Activated T-helper 1 cell treated with anti-CD3 and anti-CD28 coated beads, Interleukin-2, amount 50 U/mL, for 16 hours (primary cell): ENCODE data around the gene ANKRD44.

Experiments
- DNase-seq, 2 donors: peaks; one replicate each; pipeline ENCODE4 v3.0.0-alpha.2; 2020; ENCODE audit warnings: low read depth in 1 of 2, low spot score in 1 of 2

Gene ANKRD44

DNA sequence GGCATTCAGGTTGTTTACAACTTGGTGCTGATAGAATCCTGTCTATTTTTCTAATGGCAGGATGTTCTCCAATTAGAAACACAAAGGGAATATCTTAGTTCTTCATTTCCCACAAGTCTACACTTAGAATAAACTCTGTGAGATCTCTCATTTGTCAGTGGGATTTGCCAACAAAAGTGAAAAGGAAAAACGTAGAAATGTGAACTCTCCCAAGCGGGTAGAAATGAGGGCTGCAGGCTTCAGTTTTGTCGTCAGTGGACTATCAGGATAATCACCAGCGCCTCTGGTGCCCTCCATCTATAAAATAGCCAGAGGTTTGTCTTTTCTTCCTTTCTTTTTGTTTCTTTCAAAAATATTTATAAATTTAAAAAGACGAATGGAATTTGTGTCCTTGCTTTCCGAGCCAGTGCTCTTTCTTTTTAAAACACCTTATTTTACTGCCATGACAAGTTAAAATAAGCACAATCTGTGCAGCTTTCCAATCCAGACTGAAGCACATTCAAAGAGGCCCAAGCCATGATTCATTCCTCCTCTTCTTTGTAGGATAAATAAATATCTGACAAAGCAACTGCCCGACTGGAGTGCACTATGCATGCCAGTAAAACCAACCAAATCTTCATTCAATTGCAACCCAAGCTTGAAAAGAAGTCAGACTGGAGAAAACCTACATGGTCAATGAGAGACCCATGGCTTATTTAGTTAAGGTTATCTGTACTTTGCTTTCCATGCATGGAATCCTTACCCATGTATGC is 185.8 kb downstream of the ANKRD44 start:
- DNase-seq, result no peak

DNA sequence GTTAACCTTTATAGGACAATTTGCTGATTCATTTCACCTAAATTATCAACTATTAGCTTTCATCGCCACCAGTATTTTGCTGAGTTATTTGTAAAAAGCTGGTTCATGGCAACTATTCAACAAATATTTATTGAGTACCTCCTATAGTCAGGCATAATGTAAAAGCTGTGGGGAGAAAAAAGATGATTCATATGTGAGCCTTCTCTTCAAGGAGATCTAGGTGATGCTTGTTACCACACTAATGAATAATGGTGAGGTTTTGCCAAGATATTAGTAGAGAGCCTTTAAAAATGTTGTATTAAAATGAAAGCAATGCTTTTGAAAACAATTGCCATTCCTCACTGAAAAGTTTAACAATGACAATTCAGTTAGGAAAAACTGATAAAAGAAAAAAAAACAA is 187.8 kb downstream of the ANKRD44 start:
- DNase-seq, result no peak

DNA sequence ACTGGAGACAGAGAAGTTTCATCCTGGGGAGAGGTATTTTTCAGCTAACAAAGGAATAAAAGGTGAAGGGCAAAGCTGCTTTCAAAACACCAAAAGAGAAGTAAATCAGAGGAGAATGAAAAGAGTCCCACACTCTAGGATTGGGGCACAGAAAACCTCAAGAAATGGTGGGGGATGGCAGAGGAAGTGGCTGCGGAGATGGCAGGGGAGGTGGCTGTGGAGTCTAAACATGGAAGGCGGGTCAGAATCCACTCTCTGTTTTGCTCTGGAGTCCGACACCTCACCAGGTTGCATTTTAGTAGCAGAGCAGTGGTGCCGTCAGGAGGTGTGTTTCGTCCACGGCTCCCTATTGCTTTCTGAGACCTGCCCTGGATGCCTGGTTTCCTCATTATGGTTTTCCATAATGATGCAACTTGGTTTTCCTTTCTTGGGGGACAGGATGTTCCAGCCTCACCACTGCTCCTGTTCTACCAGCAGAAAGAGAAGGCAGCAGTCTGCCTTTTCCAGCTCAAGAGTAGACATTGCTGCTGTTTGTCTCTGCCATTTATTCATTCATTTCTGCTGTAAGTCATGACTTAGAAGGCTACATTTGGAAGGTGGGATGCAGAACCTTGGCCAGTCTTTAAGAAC is 188.7 kb downstream of the ANKRD44 start:
- no peak for DNase-seq

DNA sequence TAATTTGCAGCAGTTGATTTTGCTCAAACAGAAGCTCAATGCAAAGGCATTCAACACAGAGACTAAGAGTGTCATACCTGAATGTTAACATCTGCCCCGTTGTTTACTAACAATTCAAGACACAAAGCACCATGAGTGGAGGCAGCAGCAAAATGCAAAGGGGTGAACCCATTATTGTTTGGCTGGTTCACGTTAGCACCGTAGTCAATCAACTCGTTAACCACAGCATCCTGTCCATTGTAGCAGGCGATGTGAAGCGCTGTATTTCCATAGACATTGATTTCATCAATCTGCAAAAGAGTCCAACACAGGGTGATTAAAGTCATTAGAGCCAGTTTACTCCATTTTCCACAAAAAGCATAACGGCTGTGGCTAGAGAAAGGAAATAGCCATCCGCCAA is 189.3 kb downstream of the ANKRD44 start:
- no peak for DNase-seq

DNA sequence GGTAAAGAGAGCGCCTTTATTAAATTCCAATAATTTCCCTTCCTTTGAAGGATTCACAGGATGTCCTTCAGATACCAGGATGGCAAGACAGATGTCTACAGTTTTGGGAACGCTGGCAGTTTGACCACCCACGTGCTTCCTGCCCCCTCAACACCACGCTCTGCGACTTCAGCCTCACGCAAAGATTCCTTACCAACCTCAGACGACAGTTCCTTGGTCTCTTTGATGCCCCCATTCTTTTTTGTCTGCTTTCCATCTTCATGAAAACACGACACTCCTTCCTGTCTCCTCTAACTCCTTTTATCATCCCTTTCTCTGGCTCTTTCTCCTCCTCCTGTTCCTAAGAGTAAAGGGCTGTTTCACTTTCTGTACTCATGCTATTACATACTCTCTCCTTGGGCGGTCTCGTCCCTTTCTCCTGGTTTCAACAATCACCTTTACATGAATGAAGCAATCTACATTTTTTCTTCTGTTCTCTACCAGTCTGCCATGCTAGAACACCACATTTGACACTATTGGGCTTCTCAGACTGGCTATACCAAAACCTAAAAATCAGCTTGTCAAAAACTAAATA is 194.2 kb downstream of the ANKRD44 start:
- DNase-seq, result no peak

DNA sequence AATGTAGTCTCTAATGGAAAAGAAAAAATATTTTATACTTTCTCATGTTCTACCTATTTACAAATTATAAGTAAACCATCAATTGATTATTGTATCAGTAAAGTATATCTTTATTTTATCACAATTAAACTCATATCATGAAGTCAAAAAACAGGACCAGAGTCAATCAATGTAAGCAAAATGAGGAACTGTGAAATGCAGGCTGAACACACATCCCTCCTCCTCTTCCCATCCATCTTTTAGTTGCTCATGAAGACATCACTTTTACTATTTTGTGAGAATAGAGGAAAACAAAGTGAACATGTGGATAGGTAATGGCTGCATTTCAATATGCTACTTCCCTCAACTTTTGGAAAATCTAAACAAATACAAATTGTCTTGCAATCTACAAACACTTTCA is 195.3 kb downstream of the ANKRD44 start:
- DNase-seq, result no peak

DNA sequence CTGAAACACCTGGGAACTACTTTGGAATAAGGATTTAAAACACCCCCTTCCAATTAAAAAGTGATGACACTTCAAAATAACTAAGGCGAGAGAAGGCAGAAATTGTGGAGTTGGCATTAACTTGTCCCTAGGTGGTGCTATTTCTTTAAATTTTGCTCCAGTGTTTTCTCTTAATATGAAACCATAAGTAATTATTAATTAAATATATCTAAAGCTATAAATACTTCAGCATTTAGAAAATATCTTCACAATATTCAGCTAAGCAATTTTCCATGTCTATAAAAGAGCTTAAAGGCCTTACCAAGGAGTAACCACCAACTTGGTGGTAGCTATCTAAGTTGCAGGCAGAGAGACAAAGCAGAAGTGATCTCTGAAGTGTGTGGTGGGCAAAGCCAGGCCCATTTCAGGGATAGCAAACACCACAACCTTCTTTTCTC is 197.3 kb downstream of the ANKRD44 start:
- no peak for DNase-seq

DNA sequence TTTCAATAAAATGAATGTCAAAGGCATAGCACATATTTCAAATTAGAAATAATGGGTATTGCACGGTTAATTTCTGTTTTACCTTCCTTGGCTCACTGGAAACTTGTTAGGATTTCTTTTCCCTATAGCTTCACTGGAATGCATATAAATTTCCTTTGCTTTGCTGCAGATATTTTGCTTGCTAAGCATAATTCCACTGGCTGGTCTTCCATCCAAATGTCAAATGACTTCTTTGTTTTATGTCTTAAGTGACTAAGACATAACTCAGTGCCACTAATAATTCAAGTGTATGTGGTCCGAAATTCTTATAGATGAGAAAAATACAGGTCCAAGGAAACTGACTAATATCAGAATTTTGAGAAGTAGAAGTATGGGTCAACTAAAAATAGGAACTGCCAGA is 201.3 kb downstream of the ANKRD44 start:
- DNase-seq, result no peak

DNA sequence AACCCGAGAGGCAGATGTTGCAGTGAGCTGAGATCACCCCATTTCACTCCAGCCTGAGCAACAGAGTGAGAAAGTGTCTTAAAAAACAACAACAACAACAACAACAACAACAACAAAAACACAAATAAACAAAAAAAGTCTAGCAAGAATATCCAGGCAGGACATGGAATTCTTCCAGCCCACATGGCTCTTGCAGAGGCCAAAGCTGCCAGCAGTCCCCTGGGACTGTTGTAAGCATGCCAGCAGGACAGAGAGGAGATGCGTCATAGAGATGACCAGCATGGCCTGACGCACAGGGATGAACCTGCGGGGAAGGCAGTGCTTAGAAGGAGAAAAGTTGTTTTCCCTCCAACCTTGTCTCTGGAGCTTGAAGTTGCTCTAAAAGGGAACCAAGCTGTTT is 201.8 kb downstream of the ANKRD44 start:
- no peak for DNase-seq

DNA sequence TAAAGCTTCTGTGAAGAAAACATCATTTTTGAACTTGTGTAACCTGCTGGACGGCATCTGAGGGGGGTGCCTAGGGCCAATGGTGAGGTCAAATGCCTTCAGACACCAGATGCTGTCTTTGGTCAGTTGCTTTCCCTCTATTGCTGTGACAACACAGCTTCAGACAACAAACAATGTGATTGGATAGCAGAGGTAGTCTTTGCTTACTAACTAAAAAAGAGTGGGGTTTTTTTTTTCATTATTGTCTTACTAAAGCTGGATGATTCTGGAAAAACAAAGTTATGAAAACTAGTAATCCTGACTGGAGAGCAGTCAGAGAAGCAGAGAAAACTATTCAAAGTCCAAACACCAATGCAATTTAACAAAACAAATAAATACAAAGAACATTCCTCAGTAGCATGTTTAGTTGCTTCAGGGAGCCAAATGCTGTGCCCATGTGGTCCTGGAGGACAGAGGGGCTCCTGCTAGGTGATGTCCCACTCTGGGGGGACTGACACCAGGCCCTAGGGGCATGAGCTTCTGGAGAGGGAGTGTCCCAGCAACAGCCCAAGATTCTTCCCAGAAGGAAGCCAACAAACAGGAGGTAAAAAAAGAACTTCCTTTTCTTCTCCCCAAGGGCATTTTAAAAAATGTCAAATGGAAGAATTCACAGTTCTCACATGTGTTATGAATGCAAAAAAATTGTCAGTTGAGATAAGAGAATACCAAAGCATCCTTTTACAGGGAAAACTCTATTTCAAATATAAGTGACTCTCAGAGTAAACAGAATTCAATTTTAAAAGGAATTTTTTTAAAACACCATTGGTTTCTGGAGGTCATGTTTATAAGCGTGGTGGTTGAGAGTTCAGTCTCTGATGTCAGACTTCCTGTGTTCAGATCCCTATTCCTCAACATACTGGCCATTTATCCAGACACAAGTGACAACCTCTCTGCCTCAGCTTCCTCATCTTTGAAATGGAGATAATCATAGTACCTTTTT is 203.0 kb downstream of the ANKRD44 start:
- no peak for DNase-seq

DNA sequence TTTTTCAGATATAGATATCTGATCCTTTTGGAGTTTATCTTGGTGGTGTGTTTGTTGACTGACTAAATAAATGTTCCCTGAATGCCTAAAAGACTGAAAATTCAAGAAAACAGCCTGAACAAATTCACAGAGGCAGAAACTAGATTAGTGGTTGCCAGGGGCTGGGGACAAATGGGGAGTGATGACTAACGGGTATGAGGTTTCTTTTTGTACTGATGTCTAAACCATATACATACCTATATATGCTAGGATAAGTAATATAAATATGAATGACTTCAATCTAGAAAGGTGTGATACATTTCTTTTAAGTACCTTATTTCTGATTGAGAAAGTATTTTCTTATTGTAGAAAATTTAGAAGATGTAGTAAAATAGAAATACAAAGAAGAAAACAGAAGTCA is 207.2 kb downstream of the ANKRD44 start:
- DNase-seq, result no peak

DNA sequence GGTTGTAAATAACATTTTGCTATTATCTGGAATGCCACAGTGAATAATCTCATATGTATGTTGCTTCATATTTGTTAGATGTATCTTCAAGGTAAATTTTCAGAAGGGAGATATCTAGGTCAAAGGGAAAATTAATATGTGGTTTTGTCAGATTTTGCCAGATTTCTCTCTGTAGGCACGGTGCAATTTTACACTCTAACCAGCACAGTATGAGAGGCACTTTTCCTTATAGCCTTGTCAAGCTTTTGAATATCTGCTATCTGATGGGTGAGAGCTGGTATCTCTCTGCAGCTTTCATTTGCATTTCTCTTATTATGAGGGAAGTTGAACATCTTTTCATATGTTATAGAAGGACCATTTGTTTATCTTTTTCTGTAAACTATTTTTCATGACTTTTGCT is 208.3 kb downstream of the ANKRD44 start:
- no peak for DNase-seq

DNA sequence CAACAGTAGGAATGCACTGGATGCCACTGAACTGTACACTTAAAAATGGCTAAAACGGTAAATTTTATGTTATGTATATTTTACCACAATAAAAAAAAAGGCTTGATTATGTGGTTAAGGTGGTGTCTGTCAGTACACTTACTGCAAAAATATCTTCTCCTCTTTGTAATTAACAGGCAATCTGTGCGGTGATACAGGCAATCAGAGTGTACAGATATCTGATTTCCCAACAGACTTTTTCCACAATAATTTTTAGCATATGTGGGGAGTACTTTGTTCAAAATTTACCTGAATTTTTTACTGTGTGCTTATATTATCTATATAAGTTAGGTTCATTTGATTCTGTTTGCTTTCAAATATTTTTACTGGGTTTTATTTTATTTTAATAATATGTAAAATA is 209.1 kb downstream of the ANKRD44 start:
- no peak for DNase-seq

DNA sequence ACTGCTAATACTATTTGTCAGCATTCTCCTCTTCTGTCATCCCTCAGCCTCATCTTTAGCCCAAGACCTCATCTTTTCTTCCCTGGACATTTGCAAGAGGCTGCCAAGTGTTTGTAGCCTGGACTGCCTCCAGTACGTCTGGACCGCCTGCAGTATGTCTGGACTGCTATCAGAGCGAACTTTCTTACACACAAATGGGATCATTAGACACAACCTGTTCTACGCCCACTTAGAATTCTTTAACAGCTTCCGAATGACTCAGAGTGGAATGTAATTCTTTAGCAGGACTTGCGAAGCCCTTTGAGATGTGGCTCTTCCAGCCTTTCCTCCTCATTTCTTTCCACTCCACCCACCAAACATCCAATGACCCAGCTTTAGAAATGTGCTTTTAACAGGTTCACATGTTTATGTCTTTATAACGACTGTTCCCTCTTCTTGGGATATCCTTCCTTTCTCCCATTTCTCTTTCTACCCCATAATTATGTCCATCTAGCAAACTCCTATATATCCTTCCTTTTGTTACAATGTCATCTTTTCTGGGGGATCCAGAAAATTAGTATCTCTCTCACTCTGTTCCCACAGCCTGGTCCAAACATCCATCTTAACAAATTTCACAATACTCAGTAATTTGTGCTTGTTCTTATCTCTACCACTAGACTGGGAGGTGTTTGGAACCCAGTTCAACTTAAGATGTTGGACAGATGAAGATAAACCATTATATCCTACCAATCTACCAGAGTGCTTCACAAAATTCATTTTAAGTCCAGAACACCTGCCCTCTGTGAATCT is 212.8 kb downstream of the ANKRD44 start:
- DNase-seq, result no peak

DNA sequence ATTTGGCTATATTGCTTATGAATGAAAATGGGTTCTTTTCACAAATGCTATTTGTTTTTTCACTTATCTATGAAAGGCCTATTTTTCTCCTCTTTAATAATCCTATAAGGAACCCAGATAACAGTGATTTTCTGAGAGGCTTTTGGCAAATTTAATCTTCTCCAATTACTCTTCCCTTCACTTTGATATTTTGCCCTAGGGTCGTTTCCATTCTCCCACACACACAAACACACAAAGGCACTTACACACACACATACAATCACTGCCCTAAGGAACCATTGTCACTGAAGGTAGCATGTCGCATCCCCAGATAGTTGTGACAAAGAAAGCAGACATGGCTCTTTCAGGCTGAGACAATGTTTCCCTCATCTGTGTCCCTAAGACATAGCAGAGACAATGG is 213.9 kb downstream of the ANKRD44 start:
- no peak for DNase-seq

DNA sequence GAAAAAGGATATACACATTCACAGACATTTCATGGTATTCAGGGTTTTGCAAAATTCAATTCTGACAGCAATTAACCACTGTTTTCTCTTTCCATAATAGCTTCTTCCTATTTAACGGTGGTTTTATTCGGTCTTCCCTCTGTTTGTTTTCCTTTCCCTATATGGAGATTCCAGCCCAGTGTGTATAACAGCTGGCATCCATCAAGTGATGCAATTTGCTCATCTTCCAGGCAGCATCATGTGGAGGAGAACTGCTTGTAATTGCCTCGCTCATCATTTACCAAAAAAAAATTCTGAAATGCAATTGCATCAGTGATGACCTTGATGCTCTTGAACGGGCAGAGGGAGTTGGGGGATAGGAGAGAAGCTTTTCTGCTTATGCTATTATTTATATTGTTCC is 218.1 kb downstream of the ANKRD44 start:
- DNase-seq, result no peak

DNA sequence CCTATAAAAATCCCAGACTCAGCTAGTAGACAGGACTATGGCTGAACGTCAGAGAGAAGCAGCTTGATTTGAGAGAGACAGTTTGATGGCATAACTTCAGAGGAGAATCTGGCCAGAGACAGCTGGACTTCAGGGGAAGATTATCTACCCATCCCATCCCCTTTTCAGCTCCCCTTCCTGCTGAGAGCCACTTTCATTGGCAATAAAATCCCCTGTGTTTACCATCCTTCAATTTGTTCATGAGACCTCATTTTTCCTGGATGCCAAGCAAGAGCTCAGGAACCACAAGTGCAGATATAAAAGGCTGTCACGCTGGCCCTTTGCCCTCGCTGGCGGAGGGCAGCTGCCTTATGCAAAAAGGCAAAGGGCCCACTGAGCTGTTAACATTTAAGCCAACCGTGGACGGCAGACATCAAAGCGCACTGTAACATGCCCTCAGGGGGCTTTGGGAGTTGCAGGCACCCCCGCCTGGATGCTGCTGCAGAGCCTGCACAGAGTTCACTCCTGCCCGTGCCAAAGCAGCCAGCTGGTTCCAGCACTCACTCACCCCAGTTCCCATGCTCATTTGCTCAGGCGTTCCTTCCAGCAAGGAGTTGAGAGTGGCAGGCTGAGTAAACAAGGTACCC is 219.7 kb downstream of the ANKRD44 start:
- DNase-seq, result no peak

DNA sequence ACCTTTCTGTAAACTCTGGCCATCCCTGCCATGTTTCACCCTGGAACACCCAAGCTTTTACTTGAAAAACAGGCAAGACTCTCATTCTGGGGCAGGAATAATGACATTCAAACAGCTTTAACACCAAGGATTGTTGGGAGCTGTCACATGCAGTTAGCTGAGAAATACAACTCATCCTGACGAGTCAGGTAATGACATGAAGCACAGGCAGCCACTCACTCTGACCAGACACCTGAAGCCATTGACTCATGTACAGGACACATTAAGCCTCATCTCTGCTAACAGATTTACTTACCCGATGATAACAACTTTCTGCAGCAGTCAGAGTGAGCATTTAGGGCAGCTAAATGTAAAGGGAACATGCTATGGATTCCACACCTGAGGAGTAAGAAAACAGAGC is 220.9 kb downstream of the ANKRD44 start:
- no peak for DNase-seq

DNA sequence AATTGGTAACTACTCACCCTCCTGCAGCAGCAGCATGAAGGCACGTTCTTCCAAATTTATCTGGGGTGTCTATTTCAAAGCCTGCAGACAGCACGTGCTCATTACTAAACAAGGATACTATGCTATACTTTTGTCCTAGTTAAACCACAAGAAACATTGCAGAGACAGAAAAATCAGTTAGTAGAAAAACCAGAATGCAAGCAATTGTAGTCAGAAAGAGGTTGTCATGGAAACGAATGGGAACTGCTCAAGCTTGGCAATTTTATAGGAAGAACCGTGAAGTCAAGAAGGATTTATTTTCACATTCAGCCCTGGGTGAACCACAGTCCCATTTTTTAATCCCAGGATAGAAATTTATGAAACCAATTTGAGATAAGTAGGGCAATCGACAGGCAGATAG is 221.9 kb downstream of the ANKRD44 start:
- DNase-seq, result no peak

DNA sequence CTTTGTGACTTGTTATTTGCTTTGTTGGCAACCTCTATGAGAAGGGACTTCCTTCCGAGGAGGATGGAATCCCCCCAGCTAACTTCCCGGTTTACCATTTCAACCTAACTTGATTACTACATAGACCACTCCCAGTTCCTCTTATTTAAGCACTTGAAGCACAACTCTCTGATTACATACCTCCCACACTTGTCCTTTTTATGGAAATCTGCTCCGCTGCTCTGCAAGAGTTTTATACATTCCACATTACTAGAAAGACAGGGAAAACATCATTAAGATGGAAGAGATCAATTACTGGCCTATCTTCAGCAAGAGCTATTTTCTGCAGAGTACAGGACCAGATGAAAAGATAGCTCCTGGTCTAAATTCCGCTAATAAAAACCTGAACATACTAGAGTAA is 224.1 kb downstream of the ANKRD44 start:
- no peak for DNase-seq
